NT2/D1 (cell line): ENCODE results near the gene DOC2B.
"Not testable (repeated sequence)": the region's sequence is repeated elsewhere in the genome, so short reads cannot be mapped to it uniquely, and the experiment has no call there.

Source experiments
- DNase-seq: peaks from one replicate; pipeline ENCODE4 v3.0.0-alpha.2; 2011; ENCODE audit warnings: low read depth, low spot score
- H3K27me3 ChIP-seq: 2 replicates; pipeline ENCODE4 v1.6.0; 2011; ENCODE audit warnings: mild to moderate bottlenecking; ENCODE audit not compliant: insufficient read length, insufficient read depth
- H3K36me3 ChIP-seq: 2 replicates; pipeline ENCODE4 v1.6.1; 2011; ENCODE audit warnings: mild to moderate bottlenecking, low read length, mixed read lengths; ENCODE audit not compliant: insufficient read depth, insufficient read length
- H3K4me1 ChIP-seq: 2 replicates; pipeline ENCODE4 v1.5.1; 2011; ENCODE audit not compliant: insufficient read depth, insufficient read length
- H3K4me3 ChIP-seq: 2 replicates; pipeline ENCODE4 v1.5.1; 2011; ENCODE audit warnings: low read depth; ENCODE audit not compliant: insufficient read length
- H3K9ac ChIP-seq: 2 replicates; pipeline ENCODE4 v1.6.0; 2011; ENCODE audit warnings: low read depth; ENCODE audit not compliant: insufficient read length
- H3K9me3 ChIP-seq: 2 replicates; pipeline ENCODE4 v1.5.1; 2011; ENCODE audit warnings: mild to moderate bottlenecking, low read length; ENCODE audit not compliant: insufficient read depth
- SUZ12 ChIP-seq: IDR thresholded peaks from 2 replicates; pipeline ENCODE4 v1.6.1; 2011; ENCODE audit not compliant: insufficient read length, insufficient read depth; ENCODE audit errors: extremely low read depth
- YY1 ChIP-seq: IDR thresholded peaks from 2 replicates; pipeline ENCODE4 v1.6.1; 2011; ENCODE audit not compliant: insufficient read length, insufficient read depth
- ZNF274 ChIP-seq: IDR thresholded peaks from 2 replicates; pipeline ENCODE4 v1.6.1; 2011; ENCODE audit warnings: mild to moderate bottlenecking, low read depth, low read length

DOC2B gene

DNA sequence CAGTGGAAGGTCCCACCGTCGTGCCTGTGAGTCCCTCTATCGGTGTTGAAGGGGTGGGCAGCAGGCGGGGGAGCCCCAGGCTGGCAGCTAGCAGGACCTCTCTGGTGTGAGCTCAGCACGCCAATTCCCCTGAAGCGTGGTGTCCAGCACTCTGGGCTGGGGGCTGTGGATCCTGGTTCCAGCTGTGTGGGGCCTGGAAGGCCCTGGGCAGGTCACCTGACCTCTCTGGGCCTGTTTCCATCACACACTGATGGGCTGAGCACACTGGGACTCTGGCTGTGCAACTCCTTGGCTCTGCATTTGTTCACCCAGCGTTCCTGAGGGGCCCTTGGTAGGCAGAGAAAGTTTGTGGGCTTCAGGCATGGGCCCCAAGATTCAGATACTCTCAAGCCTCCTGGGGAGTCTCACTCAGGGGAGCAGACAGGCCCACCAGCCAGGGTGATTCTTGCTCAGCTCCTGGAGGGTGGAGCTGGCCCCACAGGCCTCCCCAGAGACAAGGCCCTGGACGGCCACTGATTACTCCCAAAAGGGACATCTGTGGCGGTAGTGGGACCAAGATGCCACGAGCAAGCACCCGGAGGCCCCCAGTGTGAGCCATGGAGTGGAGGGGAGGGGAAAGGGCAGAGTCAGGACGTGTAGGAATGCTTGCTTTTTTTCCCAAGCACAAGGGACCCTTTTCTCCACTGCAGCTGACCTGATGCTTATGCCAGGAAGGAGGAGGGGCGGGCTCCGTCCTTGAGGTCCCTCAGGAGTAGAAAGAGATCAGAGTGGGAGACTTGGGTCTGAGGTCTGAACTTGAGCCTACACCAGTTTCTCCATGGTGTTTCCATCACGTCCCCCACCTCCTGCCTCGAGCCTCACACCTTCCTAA lies 35.5 kb downstream of the DOC2B start:
- Histone ChIP-seq H3K36me3 (no peaks in the 10 kb centered on the region), H3K4me3 (no peak overlapping the region), H3K27me3 (no peaks in the 10 kb centered on the region), H3K4me1 (no peaks in the 10 kb centered on the region), H3K9me3 (no peaks in the 10 kb centered on the region; the same call in 1 of the 2 replicates), H3K9ac (no peak overlapping the region)
- DNase-seq, result no peak
- no peak for TF ChIP-seq YY1
- no peak for TF ChIP-seq ZNF274
- no peak for TF ChIP-seq SUZ12

DNA sequence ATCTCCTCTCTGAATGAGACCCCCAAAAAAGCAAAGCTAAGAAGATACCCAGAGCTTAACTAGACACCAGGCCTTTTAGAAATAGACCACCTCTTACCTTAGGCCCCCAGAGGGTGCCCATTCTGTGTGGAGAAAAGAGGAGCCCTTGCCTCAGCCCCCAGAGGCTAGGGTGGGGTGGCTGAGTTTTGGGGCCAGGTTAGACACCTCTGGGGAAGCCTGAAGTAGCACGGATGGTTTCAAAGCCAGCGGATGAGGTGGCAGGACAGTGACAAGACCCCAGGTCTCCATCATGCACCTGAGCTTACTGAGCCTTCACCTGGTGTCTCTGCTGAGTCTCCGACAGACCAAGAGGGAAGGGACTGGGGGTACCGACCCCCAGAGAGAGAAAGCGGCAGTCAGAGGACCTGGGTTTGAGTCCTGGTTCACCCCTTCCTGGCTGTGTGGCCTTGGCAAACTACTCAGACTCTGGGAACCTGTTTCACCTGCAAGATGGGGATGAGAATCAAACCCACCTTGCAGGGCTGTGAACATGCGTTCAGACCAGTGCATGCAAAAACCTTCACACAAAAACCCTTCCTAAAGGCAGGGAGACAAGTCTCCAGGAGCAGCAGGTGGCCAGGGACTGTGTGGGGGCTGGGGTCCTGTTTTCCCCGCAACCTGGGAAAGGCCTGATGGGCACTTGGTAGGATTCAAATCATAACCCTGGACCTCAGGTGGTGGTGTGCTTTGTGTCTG lies 36.3 kb downstream of the DOC2B start:
- no peak overlapping the region for H3K9ac ChIP-seq
- no peak overlapping the region for H3K4me3 ChIP-seq
- TF ChIP-seq SUZ12 (no peak), YY1 (no peak), ZNF274 (no peak)
- H3K36me3 ChIP-seq, result no peaks in the 10 kb centered on the region
- no peak for DNase-seq
- H3K9me3 ChIP-seq, result no peaks in the 10 kb centered on the region; the same call in 1 of the 2 replicates
- no peaks in the 10 kb centered on the region for H3K4me1 ChIP-seq
- H3K27me3 ChIP-seq, result no peaks in the 10 kb centered on the region

DNA sequence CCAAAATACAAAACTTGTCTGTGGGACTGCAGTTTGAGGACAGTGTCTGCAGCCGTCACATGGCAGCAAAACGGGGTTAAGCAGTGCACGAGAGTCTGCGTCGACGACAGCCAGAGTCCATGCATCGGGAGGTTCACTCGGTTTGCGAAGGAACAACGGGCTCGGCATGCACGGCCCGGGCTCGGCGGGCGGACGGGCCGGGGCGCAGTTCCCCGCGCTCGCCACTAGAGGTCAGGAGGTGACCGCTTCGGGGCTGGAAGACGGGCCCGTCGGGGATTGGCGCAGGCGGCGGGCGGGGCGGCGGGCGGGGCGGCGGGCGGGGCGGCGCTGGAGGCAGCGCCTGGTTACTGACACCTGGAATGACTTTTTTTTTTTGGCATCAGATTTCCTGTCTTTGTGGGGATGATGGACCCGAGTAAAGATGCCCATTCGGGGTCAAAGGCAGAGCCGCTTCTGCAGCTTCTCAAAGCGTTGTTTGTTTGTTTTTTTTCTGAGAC lies 37.6 kb downstream of the DOC2B start:
- no peaks in the 10 kb centered on the region for H3K36me3 ChIP-seq
- H3K4me3 ChIP-seq, result no peak overlapping the region
- H3K4me1 ChIP-seq, result no peaks in the 10 kb centered on the region
- peak; percentile 30 for DNase-seq
- H3K27me3 ChIP-seq, result peaks cover 3% of the 10 kb centered on the region
- TF ChIP-seq YY1 (no peak), SUZ12 (no peak), ZNF274 (no peak)
- no peak overlapping the region for H3K9ac ChIP-seq
- H3K9me3 ChIP-seq, result no peaks in the 10 kb centered on the region; the same call in 1 of the 2 replicates

DNA sequence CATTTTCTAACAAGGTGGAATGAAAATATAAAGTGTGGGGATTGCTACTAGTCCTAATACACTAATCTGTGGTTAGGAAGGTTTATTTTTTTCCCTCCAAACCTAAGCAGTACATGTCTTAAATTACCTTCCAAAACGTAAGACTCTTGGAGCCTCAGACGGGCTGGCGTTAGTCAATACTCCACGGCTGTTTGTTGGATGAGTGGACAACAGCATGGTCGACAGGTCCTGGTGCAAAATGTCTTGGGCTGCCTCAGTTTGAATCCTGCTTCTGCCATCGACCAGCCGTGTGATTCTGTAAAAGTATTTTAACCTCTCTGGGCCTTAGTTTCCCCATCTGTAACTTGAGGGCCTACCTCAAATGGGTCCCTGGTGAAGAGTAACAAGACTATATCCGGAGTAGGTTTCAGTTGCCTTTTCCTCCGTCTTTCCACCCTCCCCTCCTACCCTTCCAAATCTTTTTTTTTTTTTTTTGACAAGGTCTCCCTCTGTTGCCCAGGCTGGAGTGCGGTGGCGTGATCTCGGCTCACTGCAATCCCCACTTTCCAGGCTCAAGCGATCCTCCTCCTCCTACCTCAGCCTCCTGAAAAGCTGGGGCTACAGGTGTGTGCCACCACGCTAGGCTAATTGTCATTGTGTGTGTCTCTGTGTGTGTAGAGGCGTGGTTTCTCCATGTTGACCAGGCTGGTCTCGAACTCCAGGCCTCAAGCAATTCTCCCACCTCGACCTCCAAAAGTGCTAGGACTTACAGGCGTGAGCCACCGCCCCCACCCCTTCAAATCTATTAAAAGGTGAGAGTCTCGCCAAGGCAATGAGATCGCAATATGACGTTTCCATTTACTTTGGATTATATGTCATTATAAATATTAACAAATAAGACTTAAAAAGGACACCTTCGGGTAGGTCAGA lies 38.3 kb downstream of the DOC2B start:
- no peak overlapping the region for H3K9ac ChIP-seq
- no peaks in the 10 kb centered on the region for H3K4me1 ChIP-seq
- DNase-seq, result no peak
- no peaks in the 10 kb centered on the region; the same call in 1 of the 2 replicates for H3K9me3 ChIP-seq
- H3K36me3 ChIP-seq, result no peaks in the 10 kb centered on the region
- TF ChIP-seq YY1 (no peak), SUZ12 (no peak), ZNF274 (no peak)
- H3K27me3 ChIP-seq, result peaks cover 3% of the 10 kb centered on the region
- H3K4me3 ChIP-seq, result no peak overlapping the region

DNA sequence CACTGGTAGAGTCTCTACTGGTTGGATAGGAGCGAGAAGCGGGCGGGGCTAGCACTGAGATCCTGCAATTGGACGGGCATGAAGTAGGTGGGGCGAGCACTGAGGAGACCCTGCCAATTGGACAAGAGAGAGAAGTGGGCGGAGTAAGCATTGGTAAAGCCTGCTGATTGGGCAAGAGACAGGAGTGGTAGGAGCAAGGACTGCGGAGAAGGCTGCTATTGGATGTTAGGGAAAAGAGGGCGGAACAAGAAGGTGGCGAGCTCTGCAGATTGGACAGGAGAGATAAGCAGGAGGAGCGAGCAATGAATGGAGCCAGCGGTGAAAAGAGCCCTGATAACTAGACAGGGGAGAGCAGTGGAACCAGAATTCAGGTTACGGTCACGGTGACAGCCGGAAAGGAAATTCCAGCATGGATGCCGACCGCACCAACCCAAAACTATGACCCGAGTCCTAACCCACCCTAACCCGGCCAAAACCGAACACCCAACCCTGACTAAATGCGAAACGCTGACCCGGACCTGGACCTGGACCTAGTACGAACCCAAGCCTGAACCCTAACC lies 39.3 kb downstream of the DOC2B start:
- DNase-seq, result no peak
- Histone ChIP-seq H3K9ac (no peak overlapping the region), H3K36me3 (no peaks in the 10 kb centered on the region), H3K27me3 (peaks cover 3% of the 10 kb centered on the region), H3K9me3 (no peaks in the 10 kb centered on the region; the same call in 1 of the 2 replicates), H3K4me1 (no peaks in the 10 kb centered on the region), H3K4me3 (no peak overlapping the region)
- TF ChIP-seq ZNF274, result no peak
- TF ChIP-seq SUZ12, result no peak
- no peak for TF ChIP-seq YY1

DNA sequence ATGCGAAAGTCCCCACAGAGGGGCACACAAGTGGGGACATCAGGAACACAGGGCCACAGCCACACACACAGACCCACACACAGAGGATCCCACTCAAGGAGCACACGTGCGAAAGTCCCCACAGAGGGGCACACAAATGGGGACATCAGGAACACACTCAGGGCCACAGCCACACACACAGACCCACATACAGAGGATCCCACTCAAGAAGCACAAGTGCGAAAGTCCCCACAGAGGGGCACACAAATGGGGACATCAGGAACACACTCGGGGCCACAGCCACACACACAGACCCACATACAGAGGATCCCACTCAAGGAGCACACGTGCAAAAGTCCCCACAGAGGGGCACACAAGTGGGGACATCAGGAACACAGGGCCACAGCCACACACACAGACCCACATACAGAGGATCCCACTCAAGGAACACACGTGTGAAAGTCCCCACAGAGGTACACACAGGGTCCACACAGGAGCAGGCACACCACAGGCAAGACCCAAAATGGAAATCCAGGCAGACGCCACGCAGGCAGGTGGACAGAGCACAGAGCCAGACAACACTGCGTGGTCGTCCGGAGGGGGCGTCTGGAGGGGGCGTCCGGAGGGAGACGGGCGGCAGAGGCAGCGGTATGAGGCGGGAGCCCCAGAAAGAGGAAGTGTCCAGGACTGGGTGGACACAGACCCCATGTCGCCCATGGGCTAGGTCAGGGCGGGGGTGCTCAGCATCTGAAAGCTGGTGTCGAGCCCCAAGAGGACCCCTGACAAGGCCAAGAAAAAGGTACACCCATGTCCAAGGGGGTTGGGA lies 41.8 kb downstream of the DOC2B start:
- not testable (repeated sequence) for H3K4me1 ChIP-seq, DNase-seq, H3K9me3 ChIP-seq, H3K4me3 ChIP-seq, H3K9ac ChIP-seq, H3K36me3 ChIP-seq, H3K27me3 ChIP-seq

- H3K9me3 ChIP-seq, H3K9ac ChIP-seq, H3K4me1 ChIP-seq, H3K27me3 ChIP-seq, H3K4me3 ChIP-seq, H3K36me3 ChIP-seq, DNase-seq: not testable (repeated sequence)
Observed at GRCh38 chr17:137166-137807, 44.2 kb downstream of the DOC2B start, which contains the start of gene SCGB1C2. Gene SCGB1C2 (plus strand): TSS chr17:137569. CDS start chr17:137591, 22 bp downstream.

- not testable (repeated sequence) for H3K9me3 ChIP-seq, DNase-seq, H3K4me3 ChIP-seq, H3K36me3 ChIP-seq, H3K4me1 ChIP-seq, H3K9ac ChIP-seq, H3K27me3 ChIP-seq
Observed at GRCh38 chr17:136531-136930, 44.9 kb downstream of the DOC2B start.

- H3K9ac ChIP-seq, H3K4me1 ChIP-seq: not testable (repeated sequence)
Observed at GRCh38 chr17:135895-136294, 45.6 kb downstream of the DOC2B start.

More at GRCh38 chr17:135895-136294, 45.6 kb downstream of the DOC2B start:
- not testable (repeated sequence) for DNase-seq, H3K4me3 ChIP-seq, H3K9me3 ChIP-seq, H3K27me3 ChIP-seq, H3K36me3 ChIP-seq
